HL-60 (cell line): ENCODE data around the gene LRRC19.

ENCODE experiments used
- DNase-seq, 2 experiments: peaks; one replicate each; pipeline ENCODE4 v3.0.0-alpha.2; 2010 to 2020; ENCODE audit warnings: low read depth in 1 of 2, low spot score in 1 of 2
- H3K27ac ChIP-seq: fragments of 250-450 bp; sonication (Bioruptor Pico); replicated peaks from 2 replicates; pipeline ENCODE4 v1.5.1; 2020; ENCODE audit warnings: mild to moderate bottlenecking, moderate library complexity
- H3K27me3 ChIP-seq: fragments of 250-450 bp; sonication (Bioruptor Pico); 2 replicates; pipeline ENCODE4 v1.5.1; 2021; ENCODE audit warnings: mild to moderate bottlenecking, moderate library complexity; ENCODE audit not compliant: insufficient read depth, poor library complexity, severe bottlenecking
- H3K4me3 ChIP-seq: replicated peaks from 2 replicates; pipeline ENCODE4 v1.5.1; 2011; ENCODE audit warnings: mild to moderate bottlenecking, control low read depth, low read length; ENCODE audit not compliant: insufficient read depth
- CTCF ChIP-seq: IDR thresholded peaks from one replicate; pipeline ENCODE4 v1.5.1; 2011; ENCODE audit warnings: low read length, control low read depth, inconsistent platforms; ENCODE audit not compliant: insufficient read depth
- GABPA ChIP-seq: IDR thresholded peaks from 2 replicates; pipeline ENCODE4 v1.6.1; 2012; ENCODE audit warnings: low read depth
- POLR2AphosphoS5 ChIP-seq: IDR thresholded peaks from 2 replicates; pipeline ENCODE4 v1.6.1; 2012; ENCODE audit warnings: low read depth
- REST ChIP-seq: IDR thresholded peaks from 2 replicates; pipeline ENCODE4 v1.6.1; 2012; ENCODE audit warnings: low read depth; ENCODE audit not compliant: insufficient replicate concordance
- SPI1 ChIP-seq: IDR thresholded peaks from 2 replicates; pipeline ENCODE4 v1.6.1; 2012; ENCODE audit warnings: low read depth, mild to moderate bottlenecking, borderline replicate concordance

LRRC19 gene

GRCh38 chr9:26995810-26996209, 9.7 kb downstream of the LRRC19 start:
- TF ChIP-seq GABPA (no peak), SPI1 (no peak), POLR2AphosphoS5 (no peak), CTCF (no peak), REST (no peak)
- Histone ChIP-seq H3K27ac (no peak overlapping the region), H3K27me3 (no peaks in the 10 kb centered on the region), H3K4me3 (no peak overlapping the region)
- DNase-seq = no peak

GRCh38 chr9:26983340-26983739, 22.1 kb downstream of the LRRC19 start:
- no peak for TF ChIP-seq GABPA
- no peak for TF ChIP-seq SPI1
- no peak for TF ChIP-seq REST
- TF ChIP-seq POLR2AphosphoS5 = no peak
- H3K4me3 ChIP-seq = no peak overlapping the region
- H3K27ac ChIP-seq = no peak overlapping the region
- no peaks in the 10 kb centered on the region for H3K27me3 ChIP-seq
- no peak for DNase-seq

- Histone ChIP-seq H3K4me3 (no peak overlapping the region), H3K27ac (no peak overlapping the region), H3K27me3 (no peaks in the 10 kb centered on the region)
- peak in 1 of 2 experiments; percentile 28 for DNase-seq
- TF ChIP-seq REST (no peak), CTCF (no peak), SPI1 (no peak), POLR2AphosphoS5 (no peak), GABPA (no peak)
Observed at GRCh38 chr9:26975728-26976707, 29.5 kb downstream of the LRRC19 start.
